SK-N-MC (cell line): ENCODE data around the gene MYT1.

Experiments
- EZH2 ChIP-seq: fragments of 200-600 bp; sonication (generic); IDR thresholded peaks from one replicate; pipeline ENCODE4 v1.6.1; 2017; ENCODE audit warnings: antibody characterized with exemption
- POLR2AphosphoS5 ChIP-seq: IDR thresholded peaks from 2 replicates; pipeline ENCODE4 v1.6.1; 2012; ENCODE audit warnings: mild to moderate bottlenecking, low read depth, low read length, borderline replicate concordance

DNA sequence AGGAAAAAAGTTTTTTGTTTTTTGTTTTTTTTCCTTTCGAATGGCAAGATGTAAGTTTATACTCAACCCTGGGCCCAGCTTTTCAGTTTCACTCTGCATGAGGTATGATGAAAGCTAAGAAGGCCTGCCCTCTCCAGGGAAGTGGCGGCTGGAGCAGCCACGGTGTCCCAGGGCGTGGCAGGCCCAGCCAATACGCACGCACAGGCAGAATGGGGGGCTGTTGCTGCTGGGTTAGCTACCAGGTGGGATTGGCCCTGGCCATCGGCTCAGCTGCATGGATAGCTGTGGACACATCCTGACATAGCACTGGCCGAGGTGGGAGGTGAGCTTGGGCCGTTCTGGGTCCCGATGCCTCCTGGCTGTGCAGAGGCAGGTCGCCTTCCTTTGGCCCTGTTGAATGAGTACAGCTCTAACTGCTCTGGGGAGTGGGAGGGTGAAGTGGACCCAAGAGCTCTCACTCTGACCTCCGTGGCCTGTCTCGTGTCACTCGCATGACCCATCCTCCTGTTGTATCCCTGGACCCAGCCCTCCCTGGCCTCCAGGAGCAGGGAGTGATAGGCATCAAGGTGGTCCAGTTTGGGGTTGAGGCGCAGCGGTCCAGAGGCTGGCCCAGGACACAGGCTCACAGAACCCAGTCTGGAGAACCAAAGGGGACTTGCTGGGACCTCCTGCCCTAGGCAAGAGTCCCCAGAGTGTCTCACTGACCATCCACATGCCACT lies 18.1 kb downstream of the MYT1 start:
- TF ChIP-seq EZH2 (no peak), POLR2AphosphoS5 (no peak)
